OCI-LY7 (cell line): ENCODE measurements around the gene DLGAP1. TPM values are rescaled to one million over a fixed set of nuclear protein-coding genes. Genes with fewer than 3 reads are reported as not detected.

Experiments
- BruUV-seq: library from RNA; stranded (reverse); fragments of 400-500 nt; replicated peaks from 2 replicates; lab custom pipeline; 2021; lab: Mats Ljungman, UMichigan
- CTCF ChIA-PET: fragments of 300-600 bp; sonication (Branson Sonifier 250); formaldehyde crosslinking; loops from one replicate; lab custom pipeline; 2022; ENCODE audit warnings: antibody characterized with exemption; ENCODE audit not compliant: unreplicated experiment; lab: Charles Lee
- POLR2A ChIA-PET: fragments of 300-600 bp; sonication (Branson Sonifier 250); formaldehyde crosslinking; loops from one replicate; lab custom pipeline; 2022; ENCODE audit warnings: antibody characterized with exemption; lab: Charles Lee
- DNase-seq: peaks from one replicate; pipeline ENCODE4 v3.0.0-alpha.2; 2015; ENCODE audit warnings: low spot score
- H2AFZ ChIP-seq: fragments of 200-600 bp; sonication (generic), shearing (Covaris generic); 2 replicates; pipeline ENCODE4 v1.6.1; 2014; ENCODE audit warnings: mild to moderate bottlenecking, antibody characterized with exemption, low read length, moderate library complexity
- H3K27ac ChIP-seq: fragments of 200-600 bp; sonication (generic); 2 replicates; pipeline ENCODE4 v1.5.1; 2014; ENCODE audit warnings: mixed run types, low read depth, mild to moderate bottlenecking, moderate library complexity, low read length, inconsistent platforms; ENCODE audit not compliant: poor library complexity, severe bottlenecking
- H3K36me3 ChIP-seq: fragments of 200-600 bp; sonication (generic); 2 replicates; pipeline ENCODE4 v1.6.1; 2014; ENCODE audit warnings: mild to moderate bottlenecking, antibody characterized with exemption, low read length, moderate library complexity, mixed read lengths; ENCODE audit not compliant: insufficient read depth
- H3K4me1 ChIP-seq: fragments of 200-600 bp; sonication (generic); 2 replicates; pipeline ENCODE4 v1.5.1; 2014; ENCODE audit warnings: mild to moderate bottlenecking, low read length; ENCODE audit not compliant: insufficient read depth, poor library complexity, severe bottlenecking
- H3K4me2 ChIP-seq: fragments of 200-600 bp; sonication (generic); 2 replicates; pipeline ENCODE4 v1.6.1; 2014; ENCODE audit warnings: mild to moderate bottlenecking, low read length
- H3K4me3 ChIP-seq: fragments of 200-600 bp; sonication (generic); 2 replicates; pipeline ENCODE4 v1.5.1; 2014; ENCODE audit warnings: mild to moderate bottlenecking, low read depth, low read length; ENCODE audit not compliant: poor library complexity, severe bottlenecking
- H3K79me2 ChIP-seq: fragments of 200-600 bp; sonication (generic); 2 replicates; pipeline ENCODE4 v1.6.1; 2016; ENCODE audit warnings: low read depth, mild to moderate bottlenecking, low read length, moderate library complexity, mixed read lengths; ENCODE audit not compliant: insufficient read depth
- H3K9me2 ChIP-seq: fragments of 200-600 bp; sonication (generic); 2 replicates; pipeline ENCODE4 v1.6.1; 2016; ENCODE audit warnings: mild to moderate bottlenecking, low read length, mixed read lengths; ENCODE audit not compliant: insufficient read depth
- H3K9me3 ChIP-seq: fragments of 200-600 bp; sonication (generic); 2 replicates; pipeline ENCODE4 v1.6.1; 2014; ENCODE audit warnings: mild to moderate bottlenecking, mixed run types, low read length, mixed read lengths
- H4K20me1 ChIP-seq: fragments of 200-600 bp; sonication (generic); 2 replicates; pipeline ENCODE4 v1.6.1; 2014; ENCODE audit warnings: mild to moderate bottlenecking, antibody characterized with exemption, low read length, moderate library complexity, mixed read lengths; ENCODE audit not compliant: insufficient read depth
- EZH2phosphoT487 ChIP-seq: fragments of 200-600 bp; sonication (generic); IDR thresholded peaks from 2 replicates; pipeline ENCODE4 v1.6.1; 2018; ENCODE audit warnings: low read depth, borderline replicate concordance, mild to moderate bottlenecking, mixed run types, antibody characterized with exemption, low read length, moderate library complexity, mixed read lengths
- intact Hi-C: fragments of 100-400 bp; cut with micrococcal nuclease; formaldehyde crosslinking; loops from one replicate; pipeline ENCODE4 v1.10.0; 2022; ENCODE audit not compliant: unreplicated experiment
- total RNA-seq, 2 experiments: library from RNA; depleted of rRNA in 1 of 2; stranded (reverse); fragments of >200 nt in 1 of 2; shearing (Covaris generic) in 1 of 2; gene quantifications; 2 replicates each; pipeline ENCODE4 v1.2.3, GENCODE V29; 2014 to 2022
- TF ChIP-seq, protein P1 (sequence below): fragments of 200-600 bp; sonication (generic); conservative IDR thresholded peaks from 2 replicates; pipeline ENCODE4 v1.5.1; 2014; ENCODE audit warnings: mild to moderate bottlenecking, antibody characterized with exemption, low read length, moderate library complexity, mixed read lengths

DLGAP1 gene
- total RNA-seq, 2 experiments from 2014 or later: 0.22 TPM; not detected in 1

DNA sequence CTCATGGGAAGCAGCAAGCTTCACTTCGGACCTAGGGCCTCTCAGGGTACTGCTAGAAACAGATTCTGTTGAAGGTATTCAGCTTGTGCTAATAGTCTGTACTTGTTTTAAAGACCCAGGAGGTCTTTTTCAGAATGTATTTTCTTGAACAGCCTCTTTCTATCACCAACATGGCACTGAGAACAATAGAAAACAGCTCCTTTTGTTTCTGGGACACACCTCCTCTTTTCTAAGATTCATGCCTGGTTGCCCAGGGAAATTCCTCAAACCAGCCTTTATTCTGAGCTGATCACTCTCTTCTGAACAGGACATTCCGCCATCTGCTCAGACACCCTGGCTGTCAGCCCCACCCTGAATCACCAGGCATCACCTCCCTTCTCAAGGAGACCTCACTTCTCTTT is 615.5 kb downstream of the DLGAP1 start:
- BruUV-seq: no TSS peak
- CTCF ChIA-PET: interaction anchor here (1.0 kb wide), 1 partner anchor 149 kb away, joined by 3 read pairs; no protein-coding TSS in a partner anchor
- H3K4me2 ChIP-seq: peak overlapping the region; percentile 18; the same call in 1 of the 2 replicates

GRCh38 chr18:3836483-3837335 is 618.4 kb downstream of the DLGAP1 start:
- ChIA-PET CTCF (no interaction called here), POLR2A (interaction anchor here (0.6 to 1.0 kb wide), 5 partner anchors 85 to 547 kb away, joined by 3 read pairs; no protein-coding TSS in a partner anchor)
- H4K20me1 ChIP-seq: no peaks in the 10 kb centered on the region
- H3K9me3 ChIP-seq: peaks cover 3% of the 10 kb centered on the region; the same call in 1 of the 2 replicates
- H3K4me1 ChIP-seq: peaks cover 35% of the 10 kb centered on the region
- TF ChIP-seq EZH2phosphoT487: no peak
- TF ChIP-seq, protein P1, sequence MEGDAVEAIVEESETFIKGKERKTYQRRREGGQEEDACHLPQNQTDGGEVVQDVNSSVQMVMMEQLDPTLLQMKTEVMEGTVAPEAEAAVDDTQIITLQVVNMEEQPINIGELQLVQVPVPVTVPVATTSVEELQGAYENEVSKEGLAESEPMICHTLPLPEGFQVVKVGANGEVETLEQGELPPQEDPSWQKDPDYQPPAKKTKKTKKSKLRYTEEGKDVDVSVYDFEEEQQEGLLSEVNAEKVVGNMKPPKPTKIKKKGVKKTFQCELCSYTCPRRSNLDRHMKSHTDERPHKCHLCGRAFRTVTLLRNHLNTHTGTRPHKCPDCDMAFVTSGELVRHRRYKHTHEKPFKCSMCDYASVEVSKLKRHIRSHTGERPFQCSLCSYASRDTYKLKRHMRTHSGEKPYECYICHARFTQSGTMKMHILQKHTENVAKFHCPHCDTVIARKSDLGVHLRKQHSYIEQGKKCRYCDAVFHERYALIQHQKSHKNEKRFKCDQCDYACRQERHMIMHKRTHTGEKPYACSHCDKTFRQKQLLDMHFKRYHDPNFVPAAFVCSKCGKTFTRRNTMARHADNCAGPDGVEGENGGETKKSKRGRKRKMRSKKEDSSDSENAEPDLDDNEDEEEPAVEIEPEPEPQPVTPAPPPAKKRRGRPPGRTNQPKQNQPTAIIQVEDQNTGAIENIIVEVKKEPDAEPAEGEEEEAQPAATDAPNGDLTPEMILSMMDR: no peak
- BruUV-seq: no TSS peak
- no peaks in the 10 kb centered on the region for H3K9me2 ChIP-seq
- peak overlapping the region; percentile 31 for H3K4me2 ChIP-seq
- intact Hi-C loops: no loop called here
- peak overlapping the region; percentile 38 for H2AFZ ChIP-seq
- no peak overlapping the region for H3K27ac ChIP-seq
- no peaks in the 10 kb centered on the region for H3K79me2 ChIP-seq
- no peak for DNase-seq
- no peak overlapping the region for H3K4me3 ChIP-seq
- no peaks in the 10 kb centered on the region for H3K36me3 ChIP-seq

More for the DNA sequence above, 615.5 kb downstream of the DLGAP1 start:
- no peak overlapping the region for H3K4me3 ChIP-seq
- no peaks in the 10 kb centered on the region for H3K9me2 ChIP-seq
- H3K4me1 ChIP-seq: peaks cover 35% of the 10 kb centered on the region
- H4K20me1 ChIP-seq: no peaks in the 10 kb centered on the region
- POLR2A ChIA-PET: interaction anchor here (0.8 to 0.9 kb wide), 2 partner anchors 11 to 17 kb away, joined by 3 to 4 read pairs; no protein-coding TSS in a partner anchor
- peaks cover 3% of the 10 kb centered on the region; the same call in 1 of the 2 replicates for H3K9me3 ChIP-seq
- no peak for DNase-seq
- no peak for TF ChIP-seq EZH2phosphoT487
- TF ChIP-seq, protein P1: no peak
- no peak overlapping the region for H3K27ac ChIP-seq
- H2AFZ ChIP-seq: peak overlapping the region; percentile 71; the same call in 1 of the 2 replicates
- H3K79me2 ChIP-seq: no peaks in the 10 kb centered on the region
- intact Hi-C loops: no loop called here
- no peaks in the 10 kb centered on the region for H3K36me3 ChIP-seq
